GM12864 (cell line): Measurements from ENCODE around the gene POLR1H.

Experiments used
- DNase-seq: peaks from one replicate; pipeline ENCODE4 v3.0.0-alpha.2; 2011; ENCODE audit warnings: low read depth
- H3K4me3 ChIP-seq: 2 replicates; pipeline ENCODE4 v1.5.1; 2011; ENCODE audit warnings: mild to moderate bottlenecking, low read depth, low read length, control low read depth
- TF ChIP-seq, protein P1 (sequence below): IDR thresholded peaks from 2 replicates; pipeline ENCODE4 v1.5.1; 2011; ENCODE audit warnings: low read depth, mild to moderate bottlenecking, moderate library complexity, low read length, control low read depth, inconsistent platforms; ENCODE audit errors: missing control alignments

Gene POLR1H

DNA sequence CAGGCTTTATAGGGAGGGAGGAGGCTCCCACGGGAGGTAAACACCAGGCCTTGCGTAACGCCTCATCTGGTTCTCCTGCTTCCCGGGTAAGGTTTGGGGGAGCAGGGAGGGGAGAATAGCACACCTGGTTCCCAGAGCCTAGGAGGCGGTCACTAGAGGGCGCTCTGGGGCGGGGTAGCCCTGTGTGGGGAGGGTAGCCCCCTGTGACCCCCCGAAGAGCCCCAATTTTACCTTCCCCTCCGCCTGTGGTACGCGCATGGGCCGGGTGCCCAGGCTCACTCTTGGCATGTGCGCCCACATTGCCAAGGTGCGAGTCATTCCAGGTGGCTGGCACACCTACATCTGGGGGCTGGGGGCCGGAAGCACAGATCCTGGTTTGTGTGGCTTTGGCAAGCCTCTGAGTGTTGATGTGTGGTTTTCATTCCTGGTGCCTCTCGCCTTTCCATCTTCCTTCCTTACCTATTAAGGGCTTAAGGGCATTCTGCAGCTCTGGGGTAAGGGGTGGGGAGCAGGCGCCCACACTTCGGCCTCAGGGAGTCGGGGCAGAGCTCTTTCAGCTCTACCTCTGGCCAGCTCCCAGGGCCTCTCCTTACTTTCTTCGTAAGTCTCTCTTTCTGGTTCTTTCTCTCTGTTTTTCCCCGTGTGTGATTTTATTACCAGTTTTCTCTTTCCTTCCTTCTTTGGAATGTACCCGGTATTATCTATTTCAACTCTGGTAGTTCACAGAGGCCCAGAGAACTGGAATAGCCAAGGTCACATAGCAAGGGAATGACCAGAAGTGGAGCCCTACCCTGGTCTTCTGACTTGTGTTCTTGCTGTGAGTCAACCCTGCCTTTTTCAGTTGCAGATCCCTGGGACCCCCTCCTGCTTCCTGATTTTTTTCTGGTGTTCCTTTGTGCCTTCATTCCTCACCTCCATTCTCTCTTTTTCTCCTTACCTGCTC, 15.0 kb downstream of the POLR1H start:
- TF ChIP-seq, protein P1, sequence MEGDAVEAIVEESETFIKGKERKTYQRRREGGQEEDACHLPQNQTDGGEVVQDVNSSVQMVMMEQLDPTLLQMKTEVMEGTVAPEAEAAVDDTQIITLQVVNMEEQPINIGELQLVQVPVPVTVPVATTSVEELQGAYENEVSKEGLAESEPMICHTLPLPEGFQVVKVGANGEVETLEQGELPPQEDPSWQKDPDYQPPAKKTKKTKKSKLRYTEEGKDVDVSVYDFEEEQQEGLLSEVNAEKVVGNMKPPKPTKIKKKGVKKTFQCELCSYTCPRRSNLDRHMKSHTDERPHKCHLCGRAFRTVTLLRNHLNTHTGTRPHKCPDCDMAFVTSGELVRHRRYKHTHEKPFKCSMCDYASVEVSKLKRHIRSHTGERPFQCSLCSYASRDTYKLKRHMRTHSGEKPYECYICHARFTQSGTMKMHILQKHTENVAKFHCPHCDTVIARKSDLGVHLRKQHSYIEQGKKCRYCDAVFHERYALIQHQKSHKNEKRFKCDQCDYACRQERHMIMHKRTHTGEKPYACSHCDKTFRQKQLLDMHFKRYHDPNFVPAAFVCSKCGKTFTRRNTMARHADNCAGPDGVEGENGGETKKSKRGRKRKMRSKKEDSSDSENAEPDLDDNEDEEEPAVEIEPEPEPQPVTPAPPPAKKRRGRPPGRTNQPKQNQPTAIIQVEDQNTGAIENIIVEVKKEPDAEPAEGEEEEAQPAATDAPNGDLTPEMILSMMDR, result peak; percentile 50
- no peak for DNase-seq
- H3K4me3 ChIP-seq, result no peak overlapping the region

DNA sequence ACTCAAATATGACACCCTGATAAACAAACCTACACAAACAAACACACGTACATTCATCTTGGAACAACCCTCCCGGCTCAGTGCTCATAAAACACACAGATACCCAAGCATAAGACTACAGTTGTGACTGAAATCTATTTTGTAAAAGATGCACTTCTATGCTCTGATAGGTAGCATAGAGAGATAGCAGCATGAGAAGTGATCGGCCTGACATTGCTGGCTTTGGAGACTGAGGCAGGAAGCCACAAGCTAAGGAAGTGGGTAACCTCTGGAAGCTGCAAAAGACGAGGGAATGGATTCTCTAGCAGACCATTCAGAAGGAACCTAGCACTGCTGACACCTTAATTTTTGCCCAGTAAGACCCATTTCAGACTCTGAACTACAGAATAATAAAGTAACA, 16.2 kb downstream of the POLR1H start:
- H3K4me3 ChIP-seq, result no peak overlapping the region
- TF ChIP-seq, protein P1, result no peak
- no peak for DNase-seq

DNA sequence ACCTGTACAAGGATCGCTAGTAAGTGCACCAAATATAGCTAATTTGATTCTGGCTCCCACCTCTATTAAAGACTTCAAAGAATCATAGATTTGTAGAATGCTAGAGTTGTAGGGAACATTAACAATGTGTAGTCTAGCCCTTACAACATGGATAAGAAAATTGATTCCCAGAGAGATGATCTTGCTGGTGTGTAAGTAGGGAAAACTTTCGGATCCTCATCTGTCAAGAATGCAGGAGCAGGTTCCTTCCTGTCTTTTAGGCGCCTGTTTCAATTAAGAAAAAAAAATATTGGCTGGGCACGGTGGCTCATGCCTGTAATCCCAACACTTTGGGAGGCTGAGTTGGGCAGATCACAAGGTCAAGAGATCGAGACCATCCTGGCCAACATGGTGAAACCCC, 26.8 kb downstream of the POLR1H start:
- TF ChIP-seq, protein P1, result no peak

DNA sequence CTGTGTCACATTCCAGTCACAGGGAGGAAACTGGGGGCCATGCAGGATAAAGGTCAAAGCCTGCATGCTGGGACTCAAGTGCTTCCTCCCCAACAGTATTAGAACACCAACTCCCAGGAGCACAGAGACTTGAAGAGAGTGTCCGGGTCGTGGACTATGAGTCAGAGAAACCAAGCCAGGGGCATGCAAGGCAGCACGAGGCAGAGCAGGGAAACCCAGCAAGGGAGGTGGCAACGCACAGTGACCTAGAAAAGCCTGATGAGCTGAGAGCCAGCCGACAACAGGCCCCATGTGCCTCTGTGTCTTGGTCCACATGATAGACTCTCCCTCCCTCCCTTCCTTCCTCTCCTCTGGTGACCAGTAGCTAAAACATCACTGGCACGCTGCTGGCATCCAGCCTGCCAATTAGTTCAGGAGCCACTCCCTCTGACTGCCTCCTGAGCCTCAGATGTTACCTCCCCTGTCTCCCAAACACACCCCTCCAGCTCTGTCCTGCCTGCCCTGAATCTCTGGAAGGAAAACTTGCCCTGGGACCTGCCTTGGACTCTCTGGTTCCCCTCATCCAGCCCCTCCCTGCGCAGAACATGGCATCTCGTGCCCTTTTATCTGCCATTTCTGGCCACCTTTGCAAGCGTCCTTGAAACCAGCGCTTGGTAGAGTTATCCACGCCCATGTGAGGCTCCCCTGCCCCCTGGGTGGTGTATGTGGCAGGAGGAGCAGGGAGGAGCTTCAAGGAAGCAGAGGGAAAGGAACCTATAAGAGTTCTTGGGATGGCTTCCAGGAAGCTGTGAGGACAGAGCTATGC, 30.7 kb downstream of the POLR1H start:
- H3K4me3 ChIP-seq, result no peak overlapping the region
- TF ChIP-seq, protein P1, result no peak
- DNase-seq, result no peak

More for the DNA sequence above, 26.8 kb downstream of the POLR1H start:
- H3K4me3 ChIP-seq, result no peak overlapping the region
- no peak for DNase-seq

DNA sequence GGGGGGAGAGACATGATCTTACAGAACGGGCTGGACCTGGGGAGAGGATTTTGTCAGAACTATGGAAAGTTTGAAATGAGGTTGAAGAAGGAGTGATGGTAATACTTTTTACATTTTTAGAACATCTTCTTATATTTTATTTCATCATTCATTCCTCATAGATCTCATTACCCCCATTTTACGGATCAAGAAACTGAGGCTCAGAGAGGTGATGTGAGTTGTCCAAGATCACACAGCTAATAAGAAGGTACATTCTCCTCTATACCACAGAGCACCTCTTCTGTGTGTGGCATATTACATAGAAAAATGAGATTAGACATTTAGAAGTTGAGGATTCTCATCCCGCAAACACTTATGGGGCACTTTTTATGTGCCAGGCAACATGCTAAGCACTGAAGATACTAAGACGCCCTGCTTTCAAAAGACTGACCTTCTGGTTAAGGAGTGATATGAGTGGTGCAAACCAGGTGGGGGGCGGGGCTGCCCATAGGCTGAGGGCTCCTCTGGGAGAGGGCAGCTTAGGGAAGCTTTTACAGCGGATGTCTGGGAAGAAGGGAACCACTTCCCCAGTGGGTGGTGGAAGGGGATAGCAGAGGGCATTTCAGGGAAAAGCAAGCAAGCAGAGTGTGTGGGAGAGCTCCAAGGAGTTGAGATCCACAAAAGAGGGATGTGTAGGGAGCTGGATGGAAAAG, 31.9 kb downstream of the POLR1H start:
- no peak overlapping the region for H3K4me3 ChIP-seq
- DNase-seq, result no peak
- TF ChIP-seq, protein P1, result no peak

DNA sequence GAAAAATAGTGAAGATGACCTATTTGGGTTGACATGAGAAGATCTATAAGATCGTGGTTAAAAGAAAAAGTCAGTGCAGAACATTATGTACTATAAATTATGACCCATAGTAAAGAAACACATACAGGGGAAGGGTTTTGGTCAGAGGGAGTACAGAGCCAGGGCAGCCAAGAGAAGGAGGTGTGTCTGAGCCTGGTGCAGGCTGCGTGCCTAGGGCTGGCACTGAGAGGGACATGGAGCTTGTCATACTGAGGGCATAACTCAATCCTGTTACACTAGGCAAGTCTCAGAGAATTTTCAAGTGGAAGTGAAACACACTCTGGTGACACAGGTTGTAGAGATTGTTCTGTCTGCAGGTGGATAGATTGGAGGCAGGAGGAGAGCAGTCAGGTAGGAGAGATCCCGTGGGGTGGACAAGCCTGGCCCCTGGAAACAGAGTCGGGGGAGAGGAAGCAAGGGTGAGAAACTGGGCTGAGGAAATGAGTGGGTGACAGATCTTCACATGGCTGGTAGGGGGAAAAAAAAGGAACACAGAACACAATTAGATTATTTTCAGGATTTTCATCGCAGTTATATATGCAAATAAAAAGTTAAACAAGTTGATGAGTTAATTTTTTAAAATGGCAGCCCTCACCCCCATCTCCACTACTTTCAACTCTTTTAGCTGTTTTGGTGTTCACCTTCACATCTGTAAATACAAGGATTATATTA, 33.0 kb downstream of the POLR1H start:
- TF ChIP-seq, protein P1, result no peak
- no peak for DNase-seq
- no peak overlapping the region for H3K4me3 ChIP-seq
